COLO668 (cell line): ENCODE data around the gene MED26.

Experiments used
- DNase-seq: peaks from one replicate; lab custom pipeline; 2025; ENCODE audit not compliant: unreplicated experiment; lab: John Stamatoyannopoulos, UW

Gene MED26

DNA sequence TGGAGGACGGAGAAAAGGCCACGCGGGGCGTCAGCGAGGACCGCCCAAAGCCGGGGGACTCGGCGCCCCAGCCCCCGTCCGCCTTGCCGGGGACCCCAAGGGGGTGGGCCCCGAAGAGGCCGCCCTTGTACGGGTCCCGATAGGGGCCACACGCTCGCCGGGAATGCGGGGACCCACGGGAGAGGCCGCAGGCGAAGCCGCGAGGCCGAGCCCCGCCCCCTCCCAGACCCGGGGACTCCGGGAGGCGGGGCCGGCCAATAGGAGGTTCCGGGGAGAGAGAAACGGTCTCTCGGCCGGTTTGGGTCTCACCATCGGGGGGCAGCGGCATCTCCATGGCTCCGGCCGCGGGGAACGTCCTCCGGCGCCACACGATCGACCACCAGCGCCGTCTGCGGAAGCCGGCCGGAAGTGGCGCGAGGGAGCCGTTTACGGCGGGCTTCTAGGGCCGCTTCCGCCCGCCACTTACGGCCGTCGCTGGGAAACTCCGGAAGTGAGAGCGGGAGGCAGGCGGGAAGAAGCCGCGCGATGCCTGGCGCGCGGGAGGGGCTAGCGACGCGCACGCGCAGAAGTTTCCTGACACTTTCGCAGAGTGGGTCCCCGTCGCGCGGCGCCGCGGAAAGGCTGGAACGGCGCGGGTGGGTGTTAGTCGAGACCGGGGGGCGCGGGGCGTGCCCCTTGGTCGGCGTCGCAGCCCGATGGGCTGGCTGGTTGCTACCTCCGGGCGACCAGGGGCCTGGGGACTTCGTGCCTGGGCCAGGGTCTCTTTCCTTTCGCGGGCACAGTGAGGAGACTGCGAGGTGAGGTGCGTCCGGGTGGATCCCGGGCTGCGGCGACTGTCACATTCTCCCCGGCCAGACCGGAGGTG is 85.7 kb downstream of the MED26 start, which contains the start of gene CHERP:
TSS of gene CHERP (minus strand) at position 393 of the 865 bp plus-strand sequence. CDS start at position 334, 59 bp downstream.
- DNase-seq: peak; percentile 97

DNA sequence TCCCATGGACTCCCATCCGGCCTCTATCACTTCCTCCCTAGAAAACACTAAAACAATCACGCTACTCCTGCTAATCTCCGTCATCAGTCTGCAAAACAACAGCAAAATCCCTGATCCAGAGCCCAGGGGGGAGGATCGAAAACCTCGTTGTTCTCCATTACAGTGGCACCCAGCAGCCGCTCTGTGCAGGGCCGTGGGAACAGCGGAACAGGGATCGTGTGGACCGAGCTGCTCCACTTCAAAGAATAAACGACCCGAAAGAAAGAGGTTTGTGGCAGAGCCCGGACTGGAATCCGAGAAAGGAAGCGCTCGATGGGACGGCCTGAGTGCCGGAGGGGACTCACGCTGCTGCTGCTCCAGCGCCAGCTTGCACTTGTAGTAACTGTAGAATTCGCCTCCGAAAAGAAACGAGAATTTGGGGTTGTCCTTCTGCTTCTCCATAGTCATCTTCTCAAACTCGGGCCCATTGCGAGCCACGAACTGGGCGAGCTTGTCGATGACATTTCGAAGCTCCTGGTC is 86.4 kb downstream of the MED26 start:
- peak; percentile 26 for DNase-seq

GRCh38 chr19:16540948-16541347 is 87.1 kb downstream of the MED26 start:
- no peak for DNase-seq

- no peak for DNase-seq
Measured at GRCh38 chr19:16537111-16537510, 90.9 kb downstream of the MED26 start.

- no peak for DNase-seq
Measured at GRCh38 chr19:16536130-16536529, 91.9 kb downstream of the MED26 start.

GRCh38 chr19:16535381-16535780 is 92.6 kb downstream of the MED26 start:
- no peak for DNase-seq

GRCh38 chr19:16532440-16533234 is 95.4 kb downstream of the MED26 start:
- no peak for DNase-seq

DNA sequence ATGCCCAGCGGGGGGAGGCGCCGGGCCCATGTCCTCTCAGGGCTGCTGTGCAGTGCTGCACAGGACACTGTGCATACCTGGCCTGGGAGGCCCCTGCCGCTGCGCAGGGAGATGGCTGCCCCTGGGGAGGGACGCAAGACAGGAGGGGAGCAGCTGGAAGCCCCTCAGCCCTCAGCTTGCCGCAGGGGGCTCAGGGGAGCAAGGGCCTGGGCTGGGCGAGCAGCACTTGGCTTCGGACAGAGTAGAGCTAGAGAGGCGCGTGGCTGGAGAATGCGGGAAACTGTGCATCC is 96.7 kb downstream of the MED26 start:
- no peak for DNase-seq

- no peak for DNase-seq
Measured at GRCh38 chr19:16530540-16531379, 97.2 kb downstream of the MED26 start.

GRCh38 chr19:16529466-16530144 is 98.4 kb downstream of the MED26 start:
- no peak for DNase-seq

GRCh38 chr19:16527971-16528521 is 100.0 kb downstream of the MED26 start:
- DNase-seq: peak; percentile 11

- DNase-seq: no peak
Measured at GRCh38 chr19:16527334-16527935, 100.6 kb downstream of the MED26 start.

DNA sequence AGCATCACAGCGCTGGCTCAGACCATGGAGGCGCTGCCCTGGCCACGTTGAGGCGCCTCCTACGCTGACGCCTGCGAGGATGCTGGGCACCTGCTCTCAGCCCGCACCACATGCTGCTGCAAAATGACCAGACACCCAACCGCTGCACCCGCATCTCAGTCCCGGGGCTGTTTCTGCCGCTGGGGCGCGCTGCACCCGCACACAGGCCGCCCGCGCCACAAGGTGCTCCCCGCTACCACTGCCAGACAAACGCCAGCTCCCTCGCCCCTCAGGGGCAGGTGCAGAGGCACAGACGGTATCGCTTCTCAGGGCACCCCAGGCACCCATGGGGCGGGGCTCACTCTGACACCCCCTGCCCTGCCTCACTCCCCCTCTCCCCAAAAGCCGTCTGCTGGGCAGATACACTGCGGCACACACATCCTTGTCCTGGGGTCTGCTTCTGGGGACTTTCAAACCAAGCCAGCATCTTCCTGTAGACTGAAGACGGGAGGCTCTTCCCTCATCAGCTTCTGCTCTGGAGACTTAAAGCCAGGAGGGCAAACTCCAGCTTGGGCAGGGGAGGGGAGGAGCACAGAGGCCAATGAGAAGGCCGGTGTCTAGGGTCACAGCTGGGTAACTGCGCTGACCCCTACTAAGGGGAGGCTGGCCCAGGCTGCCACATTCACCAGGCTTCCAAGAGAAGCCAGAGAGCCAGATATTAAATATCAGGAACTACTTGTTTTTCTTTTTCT is 102.1 kb downstream of the MED26 start:
- no peak for DNase-seq

DNA sequence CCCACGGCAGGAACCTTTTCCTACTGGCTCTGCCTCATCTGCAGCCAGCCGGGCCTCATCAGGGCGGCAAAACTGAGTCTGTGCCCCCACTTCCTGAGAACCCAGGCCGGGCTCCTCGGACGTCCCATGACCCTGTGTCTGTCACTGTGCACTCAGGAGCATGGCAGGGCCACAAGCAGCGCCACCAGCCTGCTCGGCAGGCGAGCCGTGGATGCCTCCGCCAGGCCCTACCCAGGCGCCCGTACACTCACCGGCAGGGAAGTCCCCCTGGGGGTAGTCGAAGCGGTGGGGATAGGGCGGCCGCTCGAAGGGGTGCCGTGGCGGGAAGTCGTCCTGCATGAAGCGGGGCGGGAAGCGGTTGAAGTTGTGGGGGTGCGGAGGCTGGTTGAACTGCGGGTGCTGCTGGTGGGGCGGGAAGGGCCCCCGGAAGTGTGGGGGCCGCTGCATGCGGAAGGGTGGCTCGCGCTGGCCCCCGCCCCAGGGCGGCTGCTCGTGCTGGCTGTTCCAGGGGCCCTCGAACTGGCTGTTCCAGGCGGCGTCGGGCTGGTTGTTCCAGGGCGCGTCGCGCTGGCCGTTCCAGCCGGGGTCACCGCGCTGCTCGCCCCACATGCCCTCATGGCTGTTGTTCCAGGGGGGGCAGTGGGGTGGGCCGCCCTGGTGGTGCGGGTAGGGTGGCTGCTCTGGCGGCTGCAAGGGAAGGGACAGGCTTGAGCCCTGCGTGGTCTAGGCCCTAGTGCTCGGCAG is 102.8 kb downstream of the MED26 start:
- DNase-seq: no peak
